MM.1S (cell line): Measurements from ENCODE around the gene CREB1.

Experiments used
- CTCF ChIP-seq: fragments of 300-600 bp; sonication (generic); IDR thresholded peaks from 2 replicates; pipeline ENCODE4 v1.5.1; 2016; ENCODE audit warnings: antibody characterized with exemption, low read length, mixed read lengths
- EZH2 ChIP-seq: fragments of 300-600 bp; sonication (generic); optimal IDR thresholded peaks from 2 replicates; pipeline ENCODE3; 2017; ENCODE audit warnings: low read depth, mild to moderate bottlenecking, antibody characterized with exemption, low read length, mixed read lengths

- TF ChIP-seq CTCF = no peak
- no peak for TF ChIP-seq EZH2
Measured at GRCh38 chr2:207534417-207534816, 4.7 kb downstream of the CREB1 start.
